Fibroblast of villous mesenchyme (primary cell): ENCODE measurements around the gene REC8. TPM values are rescaled to one million over a fixed set of nuclear protein-coding genes. Genes with fewer than 3 reads are reported as not detected.
A peak's percentile ranks its signal among the peaks of the same experiment; 100 is the strongest.

Experiments
- DNase-seq: peaks from one replicate; pipeline ENCODE4 v3.0.0-alpha.2; 2010; ENCODE audit warnings: low read depth
- H3K4me3 ChIP-seq: 2 replicates; pipeline ENCODE4 v1.5.1; 2011; ENCODE audit warnings: low read depth, mild to moderate bottlenecking, low read length
- CTCF ChIP-seq: IDR thresholded peaks from 2 replicates; pipeline ENCODE4 v1.5.1; 2012; ENCODE audit warnings: low read depth, mild to moderate bottlenecking, low read length; ENCODE audit not compliant: insufficient read depth
- total RNA-seq: library from RNA; depleted of rRNA; stranded (reverse); fragments of >200 nt; gene quantifications from 2 replicates; pipeline ENCODE4 v1.2.3, GENCODE V29; 2012

The REC8 gene
- total RNA-seq, 1 donor: 4.7 TPM

GRCh38 chr14:24204163-24205146 is 32.6 kb downstream of the REC8 start:
- TF ChIP-seq CTCF: no peak
- H3K4me3 ChIP-seq: no peak overlapping the region
- DNase-seq: no peak

GRCh38 chr14:24206260-24207103 is 34.6 kb downstream of the REC8 start:
- DNase-seq: no peak
- no peak for TF ChIP-seq CTCF
- no peak overlapping the region for H3K4me3 ChIP-seq

- H3K4me3 ChIP-seq: no peak overlapping the region
- no peak for DNase-seq
- no peak for TF ChIP-seq CTCF
Measured at GRCh38 chr14:24207104-24207551, 35.2 kb downstream of the REC8 start.

GRCh38 chr14:24207625-24208024 is 35.7 kb downstream of the REC8 start:
- no peak overlapping the region for H3K4me3 ChIP-seq
- TF ChIP-seq CTCF: no peak
- no peak for DNase-seq

GRCh38 chr14:24211311-24211710 is 39.4 kb downstream of the REC8 start:
- no peak for DNase-seq
- TF ChIP-seq CTCF: no peak

GRCh38 chr14:24212924-24213865 is 41.3 kb downstream of the REC8 start, which contains the start of gene CHMP4A:
TSS of gene CHMP4A (minus strand) at chr14:24213488. CDS start at chr14:24213439, 49 bp downstream.
- peak; percentile 99 for DNase-seq
- H3K4me3 ChIP-seq: peak within 1 kb of the TSS; percentile 77
- peak; percentile 26 for TF ChIP-seq CTCF

More at GRCh38 chr14:24211311-24211710, 39.4 kb downstream of the REC8 start:
- no peak overlapping the region for H3K4me3 ChIP-seq
